LNCaP clone FGC (cell line): ENCODE results near the gene CISH.
A peak's percentile ranks its signal among the peaks of the same experiment; 100 is the strongest.

Source experiments
- DNase-seq: peaks from one replicate; pipeline ENCODE4 v3.0.0-alpha.2; 2011; ENCODE audit warnings: low read depth
- H3K4me3 ChIP-seq: 2 replicates; pipeline ENCODE4 v1.5.1; 2011; ENCODE audit warnings: mild to moderate bottlenecking, low read depth, low read length, control low read depth
- CTCF ChIP-seq: IDR thresholded peaks from 2 replicates; pipeline ENCODE4 v1.5.1; 2012; ENCODE audit warnings: mild to moderate bottlenecking; ENCODE audit not compliant: control insufficient read depth, insufficient read depth; ENCODE audit errors: extremely low read depth

CISH gene

GRCh38 chr3:50567386-50568167 is 44.0 kb downstream of the CISH start, which contains the start of gene C3orf18:
Gene C3orf18 (minus strand): TSS chr3:50567747. CDS start chr3:50565699, 2,048 bp downstream.
- H3K4me3 ChIP-seq = peak within 1 kb of the TSS; percentile 99
- TF ChIP-seq CTCF = no peak
- DNase-seq = peak; percentile 38

- no peak for TF ChIP-seq CTCF
- peak overlapping the region; percentile 63 for H3K4me3 ChIP-seq
- DNase-seq = no peak
Measured at GRCh38 chr3:50567011-50567385, 44.6 kb downstream of the CISH start.

- no peak for DNase-seq
- H3K4me3 ChIP-seq = no peak overlapping the region
- no peak for TF ChIP-seq CTCF
Measured at GRCh38 chr3:50564321-50564720, 47.3 kb downstream of the CISH start.

GRCh38 chr3:50563867-50564266 is 47.7 kb downstream of the CISH start:
- TF ChIP-seq CTCF = no peak
- DNase-seq = no peak
- no peak overlapping the region for H3K4me3 ChIP-seq

GRCh38 chr3:50562861-50563260 is 48.7 kb downstream of the CISH start:
- no peak for DNase-seq
- H3K4me3 ChIP-seq = no peak overlapping the region
- no peak for TF ChIP-seq CTCF

GRCh38 chr3:50559702-50560101 is 51.9 kb downstream of the CISH start:
- no peak for DNase-seq
- H3K4me3 ChIP-seq = no peak overlapping the region
- TF ChIP-seq CTCF = no peak

GRCh38 chr3:50557915-50558314 is 53.7 kb downstream of the CISH start:
- DNase-seq = no peak
- H3K4me3 ChIP-seq = no peak overlapping the region
- no peak for TF ChIP-seq CTCF
